Aortic smooth muscle cell (primary cell): Measurements from ENCODE around the gene ALDH16A1. TPM values are rescaled to one million over a fixed set of nuclear protein-coding genes. Genes with fewer than 3 reads are reported as not detected.

Source experiments
- total RNA-seq: library from RNA; depleted of rRNA; stranded (reverse); fragments of >200 nt; gene quantifications from 2 replicates; pipeline ENCODE4 v1.2.3, GENCODE V29; 2014

The ALDH16A1 gene
- 27.2 and 40.8 TPM in 2 replicates for total RNA-seq

GRCh38 chr19:49453013-49453756 is at the start of gene ALDH16A1:
Gene ALDH16A1 (plus strand): TSS chr19:49453225. CDS start chr19:49453332, 107 bp downstream.

DNA sequence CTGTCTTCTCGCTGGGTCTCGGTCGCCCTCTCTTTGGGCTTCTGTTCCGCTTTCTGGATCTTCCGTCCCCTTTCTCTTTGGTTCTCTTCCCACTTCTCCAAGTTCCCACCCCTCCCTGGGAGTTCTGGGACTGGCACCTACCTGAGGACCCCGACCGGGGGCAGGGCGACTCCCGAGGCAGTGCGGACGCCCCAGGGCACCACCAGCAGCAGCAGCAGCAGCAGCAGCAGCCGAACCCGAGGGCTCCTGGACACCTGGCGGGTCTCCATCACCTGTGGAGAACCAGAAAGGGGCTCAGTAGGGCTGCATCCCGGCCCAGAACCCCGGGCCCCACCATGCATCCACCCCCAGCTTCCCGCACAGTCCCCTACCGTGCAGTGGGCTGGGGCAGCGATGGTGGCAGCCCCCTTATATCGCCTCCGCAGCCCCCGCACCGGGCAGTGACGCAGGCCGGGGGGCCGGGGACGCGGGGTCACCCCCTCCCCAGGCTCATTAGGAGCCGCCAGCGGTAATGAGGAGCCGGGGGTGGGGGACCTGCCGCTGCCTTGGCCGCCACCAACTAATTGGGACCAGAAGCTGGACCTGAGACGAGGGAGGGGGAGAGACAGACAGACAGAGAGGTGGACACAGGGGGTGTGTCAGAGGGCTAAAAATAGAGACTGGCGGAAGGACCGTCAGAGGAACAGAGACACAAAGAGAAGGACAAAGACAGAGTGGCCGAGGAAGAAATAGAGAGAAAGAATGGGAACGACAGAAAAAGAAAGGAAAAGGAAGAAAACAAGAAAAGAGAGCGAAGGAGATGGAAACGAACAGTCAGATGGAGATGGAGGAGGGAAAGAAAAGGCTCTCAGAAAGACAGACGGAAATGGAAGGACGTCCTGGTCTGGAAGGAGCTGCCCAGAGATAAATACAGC is 29.7 kb upstream of the ALDH16A1 start, which contains the start of gene PTH2:
Gene PTH2 (minus strand): TSS at position 371 of the 914 bp plus-strand sequence. CDS start 102 bp downstream, at position 269.

DNA sequence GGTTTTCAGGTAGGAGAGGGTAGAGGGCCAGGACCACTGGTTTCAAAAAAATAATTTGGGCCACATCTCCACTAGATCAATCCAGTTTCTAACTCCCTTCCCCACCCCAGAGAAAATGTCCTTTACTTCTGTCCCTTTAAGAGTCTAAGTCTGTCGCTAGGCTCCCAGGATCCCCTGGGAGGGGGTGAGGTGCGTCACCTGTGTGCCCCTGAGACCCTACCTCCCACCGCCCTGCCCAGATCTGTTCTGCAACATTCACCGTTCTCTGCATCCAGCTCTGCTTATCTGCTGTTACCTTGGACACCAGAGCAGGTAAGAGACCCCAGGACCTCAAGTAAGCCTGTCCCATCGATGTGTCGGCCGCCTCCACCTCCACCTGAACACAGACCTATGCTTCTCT is 27.8 kb upstream of the ALDH16A1 start, which contains the start of gene GFY:
Gene GFY (plus strand): TSS at position 211 of the 400 bp plus-strand sequence. CDS start 1,043 bp downstream, outside the sequence.

GRCh38 chr19:49441210-49441959 is 11.6 kb upstream of the ALDH16A1 start, which contains the start of gene SLC17A7:
Gene SLC17A7 (minus strand): TSS chr19:49441527. CDS start chr19:49441379, 148 bp downstream.

GRCh38 chr19:49451430-49452181 is 1.4 kb upstream of the ALDH16A1 start, which contains the start of gene PIH1D1:
Gene PIH1D1 (minus strand): TSS chr19:49451814. CDS start chr19:49451574, 240 bp downstream.

GRCh38 chr19:49473868-49474541 is 21.0 kb downstream of the ALDH16A1 start, which contains the start of gene FLT3LG:
Gene FLT3LG (plus strand): TSS chr19:49474215. CDS start chr19:49474640, 425 bp downstream.

DNA sequence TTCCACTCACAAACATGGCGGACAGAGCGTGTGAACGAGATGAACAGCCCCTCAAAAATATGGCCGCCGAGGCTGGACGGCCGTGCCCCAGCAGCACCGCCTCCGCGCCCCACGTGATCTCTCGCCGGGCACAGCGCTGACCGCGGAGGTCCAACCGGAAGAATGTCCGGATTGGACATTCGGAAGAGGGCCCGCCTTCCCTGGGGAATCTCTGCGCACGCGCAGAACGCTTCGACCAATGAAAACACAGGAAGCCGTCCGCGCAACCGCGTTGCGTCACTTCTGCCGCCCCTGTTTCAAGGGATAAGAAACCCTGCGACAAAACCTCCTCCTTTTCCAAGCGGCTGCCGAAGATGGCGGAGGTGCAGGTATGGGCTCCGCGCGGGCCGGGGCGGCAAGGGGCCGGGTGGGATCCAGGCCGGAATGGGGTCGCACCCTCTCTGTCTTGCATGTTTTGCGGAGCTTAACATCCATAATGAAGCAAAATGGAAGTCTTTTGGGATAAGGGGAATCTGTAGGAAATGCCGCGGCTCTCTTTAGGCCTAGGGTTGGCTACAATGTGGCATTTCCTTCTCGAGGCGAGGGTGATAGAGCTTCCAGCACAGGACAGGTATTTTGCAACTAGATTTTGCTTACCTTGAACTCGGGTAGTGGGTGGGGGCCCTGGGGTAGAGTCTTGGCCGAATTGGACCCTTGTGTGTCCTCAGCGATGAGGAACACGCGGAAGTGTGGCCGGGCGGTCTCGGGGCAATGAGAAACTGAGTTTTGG is 34.4 kb downstream of the ALDH16A1 start, which contains the start of gene RPL13A:
Gene RPL13A (plus strand): TSS at position 332 of the 769 bp plus-strand sequence. CDS start 22 bp downstream, at position 354.

Other genes with a start within 250 kb of the ALDH16A1 start
- 0.12 and 0.26 TPM in 2 replicates for gene SLC6A16, start 128.0 kb upstream of the ALDH16A1 start, total RNA-seq
- gene CD37, start 117.8 kb upstream of the ALDH16A1 start, total RNA-seq, result not detected in 2 replicates
- gene TEAD2, start 90.8 kb upstream of the ALDH16A1 start, total RNA-seq, result 13.7 and 16.0 TPM in 2 replicates
- gene DKKL1, start 89.3 kb upstream of the ALDH16A1 start, total RNA-seq, result not detected in 2 replicates
- not detected in 2 replicates for gene KASH5, start 65.0 kb upstream of the ALDH16A1 start, total RNA-seq
- not detected in 2 replicates for gene PTH2, start 29.8 kb upstream of the ALDH16A1 start, total RNA-seq
- gene GFY, start 27.8 kb upstream of the ALDH16A1 start, total RNA-seq, result not detected in 2 replicates
- under 0.01 and 0.19 TPM in 2 replicates for gene SLC17A7, start 11.7 kb upstream of the ALDH16A1 start, total RNA-seq
- gene PIH1D1, start 1.4 kb upstream of the ALDH16A1 start, total RNA-seq, result 100 and 117 TPM in 2 replicates
- 3.3 and 5.2 TPM in 2 replicates for gene FLT3LG, start 21.0 kb downstream of the ALDH16A1 start, total RNA-seq
- gene RPL13A, start 34.4 kb downstream of the ALDH16A1 start, total RNA-seq, result 2,656 and 2,860 TPM in 2 replicates
- gene RPS11, start 43.2 kb downstream of the ALDH16A1 start, total RNA-seq, result 2,801 and 3,340 TPM in 2 replicates
- 55.8 and 68.3 TPM in 2 replicates for gene FCGRT, start 59.4 kb downstream of the ALDH16A1 start, total RNA-seq
- gene RCN3, start 74.8 kb downstream of the ALDH16A1 start, total RNA-seq, result 292 and 325 TPM in 2 replicates
- gene NOSIP, start 127.3 kb downstream of the ALDH16A1 start, total RNA-seq, result 81.4 and 103 TPM in 2 replicates
- 0.25 and 0.92 TPM in 2 replicates for gene PRRG2, start 128.1 kb downstream of the ALDH16A1 start, total RNA-seq
- 2.1 and 3.0 TPM in 2 replicates for gene PRR12, start 138.0 kb downstream of the ALDH16A1 start, total RNA-seq
- gene RRAS, start 186.9 kb downstream of the ALDH16A1 start, total RNA-seq, result 44.3 and 46.8 TPM in 2 replicates
- gene SCAF1, start 189.0 kb downstream of the ALDH16A1 start, total RNA-seq, result 11.1 and 13.1 TPM in 2 replicates
- 61.1 and 65.4 TPM in 2 replicates for gene IRF3, start 212.6 kb downstream of the ALDH16A1 start, total RNA-seq
- 2.2 and 4.0 TPM in 2 replicates for gene BCL2L12, start 212.7 kb downstream of the ALDH16A1 start, total RNA-seq
- gene PRMT1, start 224.0 kb downstream of the ALDH16A1 start, total RNA-seq, result 271 and 406 TPM in 2 replicates
- gene ADM5, start 236.4 kb downstream of the ALDH16A1 start, total RNA-seq, result 0.25 and 0.40 TPM in 2 replicates
- 10.4 and 21.8 TPM in 2 replicates for gene CPT1C, start 237.9 kb downstream of the ALDH16A1 start, total RNA-seq